OCI-LY7 (cell line): ENCODE measurements around the gene PPM1H. TPM values are rescaled to one million over a fixed set of nuclear protein-coding genes. Genes with fewer than 3 reads are reported as not detected.

Experiments
- BruUV-seq: library from RNA; stranded (reverse); fragments of 400-500 nt; replicated peaks from 2 replicates; lab custom pipeline; 2021; lab: Mats Ljungman, UMichigan
- CTCF ChIA-PET: fragments of 300-600 bp; sonication (Branson Sonifier 250); formaldehyde crosslinking; loops from one replicate; lab custom pipeline; 2022; ENCODE audit warnings: antibody characterized with exemption; ENCODE audit not compliant: unreplicated experiment; lab: Charles Lee
- POLR2A ChIA-PET: fragments of 300-600 bp; sonication (Branson Sonifier 250); formaldehyde crosslinking; loops from one replicate; lab custom pipeline; 2022; ENCODE audit warnings: antibody characterized with exemption; lab: Charles Lee
- DNase-seq: peaks from one replicate; pipeline ENCODE4 v3.0.0-alpha.2; 2015; ENCODE audit warnings: low spot score
- H2AFZ ChIP-seq: fragments of 200-600 bp; sonication (generic), shearing (Covaris generic); 2 replicates; pipeline ENCODE4 v1.6.1; 2014; ENCODE audit warnings: mild to moderate bottlenecking, antibody characterized with exemption, low read length, moderate library complexity
- H3K27ac ChIP-seq: fragments of 200-600 bp; sonication (generic); 2 replicates; pipeline ENCODE4 v1.5.1; 2014; ENCODE audit warnings: mixed run types, low read depth, mild to moderate bottlenecking, moderate library complexity, low read length, inconsistent platforms; ENCODE audit not compliant: poor library complexity, severe bottlenecking
- H3K36me3 ChIP-seq: fragments of 200-600 bp; sonication (generic); 2 replicates; pipeline ENCODE4 v1.6.1; 2014; ENCODE audit warnings: mild to moderate bottlenecking, antibody characterized with exemption, low read length, moderate library complexity, mixed read lengths; ENCODE audit not compliant: insufficient read depth
- H3K4me1 ChIP-seq: fragments of 200-600 bp; sonication (generic); 2 replicates; pipeline ENCODE4 v1.5.1; 2014; ENCODE audit warnings: mild to moderate bottlenecking, low read length; ENCODE audit not compliant: insufficient read depth, poor library complexity, severe bottlenecking
- H3K4me2 ChIP-seq: fragments of 200-600 bp; sonication (generic); 2 replicates; pipeline ENCODE4 v1.6.1; 2014; ENCODE audit warnings: mild to moderate bottlenecking, low read length
- H3K4me3 ChIP-seq: fragments of 200-600 bp; sonication (generic); 2 replicates; pipeline ENCODE4 v1.5.1; 2014; ENCODE audit warnings: mild to moderate bottlenecking, low read depth, low read length; ENCODE audit not compliant: poor library complexity, severe bottlenecking
- H3K79me2 ChIP-seq: fragments of 200-600 bp; sonication (generic); 2 replicates; pipeline ENCODE4 v1.6.1; 2016; ENCODE audit warnings: low read depth, mild to moderate bottlenecking, low read length, moderate library complexity, mixed read lengths; ENCODE audit not compliant: insufficient read depth
- H3K9me2 ChIP-seq: fragments of 200-600 bp; sonication (generic); 2 replicates; pipeline ENCODE4 v1.6.1; 2016; ENCODE audit warnings: mild to moderate bottlenecking, low read length, mixed read lengths; ENCODE audit not compliant: insufficient read depth
- H3K9me3 ChIP-seq: fragments of 200-600 bp; sonication (generic); 2 replicates; pipeline ENCODE4 v1.6.1; 2014; ENCODE audit warnings: mild to moderate bottlenecking, mixed run types, low read length, mixed read lengths
- H4K20me1 ChIP-seq: fragments of 200-600 bp; sonication (generic); 2 replicates; pipeline ENCODE4 v1.6.1; 2014; ENCODE audit warnings: mild to moderate bottlenecking, antibody characterized with exemption, low read length, moderate library complexity, mixed read lengths; ENCODE audit not compliant: insufficient read depth
- EZH2phosphoT487 ChIP-seq: fragments of 200-600 bp; sonication (generic); IDR thresholded peaks from 2 replicates; pipeline ENCODE4 v1.6.1; 2018; ENCODE audit warnings: low read depth, borderline replicate concordance, mild to moderate bottlenecking, mixed run types, antibody characterized with exemption, low read length, moderate library complexity, mixed read lengths
- intact Hi-C: fragments of 100-400 bp; cut with micrococcal nuclease; formaldehyde crosslinking; loops from one replicate; pipeline ENCODE4 v1.10.0; 2022; ENCODE audit not compliant: unreplicated experiment
- total RNA-seq, 2 experiments: library from RNA; depleted of rRNA in 1 of 2; stranded (reverse); fragments of >200 nt in 1 of 2; shearing (Covaris generic) in 1 of 2; gene quantifications; 2 replicates each; pipeline ENCODE4 v1.2.3, GENCODE V29; 2014 to 2022
- TF ChIP-seq, protein P1 (sequence below): fragments of 200-600 bp; sonication (generic); conservative IDR thresholded peaks from 2 replicates; pipeline ENCODE4 v1.5.1; 2014; ENCODE audit warnings: mild to moderate bottlenecking, antibody characterized with exemption, low read length, moderate library complexity, mixed read lengths

PPM1H gene
- total RNA-seq, 2 experiments from 2014 or later = 2.0 to 3.4 TPM

DNA sequence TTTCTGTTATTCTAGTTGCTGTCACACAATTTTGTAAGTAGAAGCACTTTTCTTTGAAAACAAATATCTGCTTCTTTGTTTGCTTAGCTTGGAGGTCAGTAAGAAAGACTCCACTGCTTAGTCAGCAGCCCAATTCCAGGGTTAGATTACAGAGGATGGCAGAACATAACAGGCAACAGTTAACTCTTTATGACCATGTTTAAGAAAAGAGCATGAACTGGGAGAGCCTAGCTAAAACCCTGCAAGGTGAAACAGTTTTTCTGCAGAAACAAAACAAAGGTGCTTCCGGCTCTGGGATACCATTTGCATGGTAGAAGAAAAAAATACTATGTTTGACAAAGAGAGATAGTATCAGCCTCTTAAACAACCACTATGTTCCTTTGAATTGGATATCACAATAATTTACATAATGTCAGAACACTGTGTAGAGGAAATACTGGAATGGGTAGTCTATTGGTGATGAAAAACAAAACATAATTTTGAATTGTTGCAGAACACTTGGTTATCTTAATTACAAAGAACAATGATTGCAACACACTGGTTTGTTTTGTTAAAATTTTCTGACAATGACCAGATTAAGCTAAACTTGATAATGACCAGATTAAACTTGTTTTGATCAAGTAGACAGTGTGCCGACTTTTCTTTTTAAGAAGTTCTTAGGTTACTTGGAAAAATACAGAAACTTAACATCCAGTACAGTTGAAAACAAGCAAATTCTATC lies 22.4 kb upstream of the PPM1H start:
- CTCF ChIA-PET = no interaction called here

DNA sequence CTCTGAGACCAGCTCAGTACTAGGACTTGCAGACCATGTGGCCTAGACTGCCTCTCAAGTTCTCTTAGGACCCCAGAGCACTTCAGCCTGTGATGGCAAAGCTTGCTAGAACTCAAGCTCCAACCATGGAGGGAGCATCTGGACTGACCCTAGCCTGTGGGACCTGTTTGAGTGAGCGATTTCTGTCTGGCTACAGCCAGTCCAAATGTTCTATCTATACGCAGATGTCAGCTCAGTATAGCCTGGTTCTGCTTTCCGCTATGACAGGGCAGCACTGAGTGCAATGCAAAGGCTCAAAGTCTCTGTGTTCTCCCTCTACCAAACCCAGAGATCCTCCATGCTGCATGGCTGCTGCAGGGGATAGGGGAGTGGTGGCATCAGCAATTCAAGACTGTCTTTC lies 20.7 kb upstream of the PPM1H start:
- Histone ChIP-seq H2AFZ (no peak overlapping the region), H3K4me1 (no peaks in the 10 kb centered on the region), H4K20me1 (no peaks in the 10 kb centered on the region), H3K4me3 (no peak overlapping the region), H3K9me3 (no peaks in the 10 kb centered on the region), H3K79me2 (no peaks in the 10 kb centered on the region), H3K4me2 (no peak overlapping the region), H3K27ac (no peak overlapping the region), H3K9me2 (no peaks in the 10 kb centered on the region), H3K36me3 (no peaks in the 10 kb centered on the region)
- ChIA-PET CTCF (no interaction called here), POLR2A (no interaction called here)
- intact Hi-C loops = no loop called here
- no peak for TF ChIP-seq EZH2phosphoT487
- TF ChIP-seq, protein P1, sequence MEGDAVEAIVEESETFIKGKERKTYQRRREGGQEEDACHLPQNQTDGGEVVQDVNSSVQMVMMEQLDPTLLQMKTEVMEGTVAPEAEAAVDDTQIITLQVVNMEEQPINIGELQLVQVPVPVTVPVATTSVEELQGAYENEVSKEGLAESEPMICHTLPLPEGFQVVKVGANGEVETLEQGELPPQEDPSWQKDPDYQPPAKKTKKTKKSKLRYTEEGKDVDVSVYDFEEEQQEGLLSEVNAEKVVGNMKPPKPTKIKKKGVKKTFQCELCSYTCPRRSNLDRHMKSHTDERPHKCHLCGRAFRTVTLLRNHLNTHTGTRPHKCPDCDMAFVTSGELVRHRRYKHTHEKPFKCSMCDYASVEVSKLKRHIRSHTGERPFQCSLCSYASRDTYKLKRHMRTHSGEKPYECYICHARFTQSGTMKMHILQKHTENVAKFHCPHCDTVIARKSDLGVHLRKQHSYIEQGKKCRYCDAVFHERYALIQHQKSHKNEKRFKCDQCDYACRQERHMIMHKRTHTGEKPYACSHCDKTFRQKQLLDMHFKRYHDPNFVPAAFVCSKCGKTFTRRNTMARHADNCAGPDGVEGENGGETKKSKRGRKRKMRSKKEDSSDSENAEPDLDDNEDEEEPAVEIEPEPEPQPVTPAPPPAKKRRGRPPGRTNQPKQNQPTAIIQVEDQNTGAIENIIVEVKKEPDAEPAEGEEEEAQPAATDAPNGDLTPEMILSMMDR = no peak
- no TSS peak for BruUV-seq
- no peak for DNase-seq

More for the DNA sequence above, 22.4 kb upstream of the PPM1H start:
- H2AFZ ChIP-seq = no peak overlapping the region
- no TSS peak for BruUV-seq
- H3K9me2 ChIP-seq = no peaks in the 10 kb centered on the region
- no peaks in the 10 kb centered on the region for H3K9me3 ChIP-seq
- H3K79me2 ChIP-seq = no peaks in the 10 kb centered on the region
- POLR2A ChIA-PET = interaction anchor here (0.7 kb wide), 3 partner anchors 68 to 1307 kb away, joined by 3 to 6 read pairs (median 4); no protein-coding TSS in a partner anchor
- no peak overlapping the region for H3K4me3 ChIP-seq
- no peaks in the 10 kb centered on the region for H3K36me3 ChIP-seq
- no peaks in the 10 kb centered on the region for H4K20me1 ChIP-seq
- no peak overlapping the region for H3K4me2 ChIP-seq
- intact Hi-C loops = no loop called here
- DNase-seq = no peak
- TF ChIP-seq, protein P1 = no peak
- no peak for TF ChIP-seq EZH2phosphoT487
- H3K4me1 ChIP-seq = no peaks in the 10 kb centered on the region
- H3K27ac ChIP-seq = no peak overlapping the region

DNA sequence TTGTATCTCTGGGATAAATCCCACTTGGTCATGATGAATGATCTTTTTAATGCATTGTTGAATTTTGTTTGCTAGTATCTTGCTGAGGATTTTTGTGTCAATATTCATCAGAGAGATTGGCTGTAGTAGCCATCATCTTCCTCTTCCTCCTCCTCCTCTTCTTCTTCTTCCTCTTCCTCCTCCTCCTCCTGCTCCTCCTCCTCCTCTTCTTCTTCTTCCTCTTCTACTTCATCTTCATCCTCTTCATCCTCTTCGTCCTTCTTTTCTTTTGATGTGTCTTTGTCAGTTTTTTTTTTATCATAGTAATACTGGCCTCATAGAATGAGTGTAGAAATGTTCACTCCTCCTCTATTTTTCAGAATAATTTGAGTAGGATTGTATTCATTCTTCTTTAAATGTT lies 15.4 kb upstream of the PPM1H start:
- Histone ChIP-seq H2AFZ (no peak overlapping the region), H3K36me3 (no peaks in the 10 kb centered on the region), H3K27ac (no peak overlapping the region), H3K9me3 (no peaks in the 10 kb centered on the region), H3K4me1 (no peaks in the 10 kb centered on the region), H3K4me3 (no peak overlapping the region), H3K79me2 (no peaks in the 10 kb centered on the region), H4K20me1 (no peaks in the 10 kb centered on the region), H3K4me2 (no peak overlapping the region), H3K9me2 (no peaks in the 10 kb centered on the region)
- intact Hi-C loops = no loop called here
- ChIA-PET POLR2A (no interaction called here), CTCF (no interaction called here)
- TF ChIP-seq, protein P1 = no peak
- no peak for TF ChIP-seq EZH2phosphoT487
- BruUV-seq = no TSS peak
- DNase-seq = no peak
